Retinal pigment epithelial cell (primary cell): ENCODE data around the gene BRWD1.
"Not testable (repeated sequence)": the region's sequence is repeated elsewhere in the genome, so short reads cannot be mapped to it uniquely, and the experiment has no call there.

Experiments
- DNase-seq: peaks from one replicate; pipeline ENCODE4 v3.0.0-alpha.2; 2010; ENCODE audit warnings: low read depth
- H3K4me3 ChIP-seq: 2 replicates; pipeline ENCODE4 v1.5.1; 2011; ENCODE audit warnings: mild to moderate bottlenecking, low read length, control low read depth, moderate library complexity
- CTCF ChIP-seq: conservative IDR thresholded peaks from 2 replicates; pipeline ENCODE4 v1.5.1; 2011; ENCODE audit warnings: low read depth, low read length, control low read depth, inconsistent platforms

The BRWD1 gene

GRCh38 chr21:39161064-39161463, 152.4 kb downstream of the BRWD1 start:
- no peak overlapping the region for H3K4me3 ChIP-seq
- TF ChIP-seq CTCF: no peak
- DNase-seq: no peak

DNA sequence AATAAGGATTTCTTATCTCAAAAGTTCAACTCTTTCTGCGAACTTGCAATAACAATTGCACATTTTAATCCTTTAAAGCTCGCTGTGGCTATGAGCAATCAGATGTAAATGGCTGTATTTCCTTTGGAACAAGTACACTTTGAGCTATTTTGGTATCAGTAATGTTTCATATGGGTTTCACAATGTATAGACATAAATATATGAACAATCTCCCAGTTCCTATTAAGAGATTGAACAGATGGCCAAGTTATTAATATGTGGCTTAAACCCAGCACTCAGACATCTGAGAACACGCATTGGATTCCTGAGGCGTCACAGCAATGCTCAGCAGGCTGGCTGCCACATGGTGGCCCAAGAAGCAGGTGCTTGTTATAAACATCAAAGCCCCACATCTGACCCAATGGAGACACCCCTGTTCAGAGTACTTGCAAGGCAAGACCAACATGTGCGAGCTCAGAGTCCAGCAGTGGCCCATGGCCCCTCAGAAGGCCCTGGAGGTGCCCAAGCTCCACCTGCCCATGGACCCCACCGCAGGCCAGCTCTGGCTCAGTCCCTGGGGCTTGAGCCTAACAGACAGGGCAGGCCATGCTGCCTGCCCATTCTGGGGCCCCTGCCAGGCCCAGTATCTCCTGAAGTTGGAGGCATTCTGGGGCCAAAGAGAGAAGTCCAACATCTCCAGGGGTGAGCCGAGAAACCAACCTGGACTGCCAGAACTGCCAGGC, 153.9 kb downstream of the BRWD1 start:
- peak; percentile 5 for TF ChIP-seq CTCF
- DNase-seq: peak; percentile 68
- no peak overlapping the region for H3K4me3 ChIP-seq

DNA sequence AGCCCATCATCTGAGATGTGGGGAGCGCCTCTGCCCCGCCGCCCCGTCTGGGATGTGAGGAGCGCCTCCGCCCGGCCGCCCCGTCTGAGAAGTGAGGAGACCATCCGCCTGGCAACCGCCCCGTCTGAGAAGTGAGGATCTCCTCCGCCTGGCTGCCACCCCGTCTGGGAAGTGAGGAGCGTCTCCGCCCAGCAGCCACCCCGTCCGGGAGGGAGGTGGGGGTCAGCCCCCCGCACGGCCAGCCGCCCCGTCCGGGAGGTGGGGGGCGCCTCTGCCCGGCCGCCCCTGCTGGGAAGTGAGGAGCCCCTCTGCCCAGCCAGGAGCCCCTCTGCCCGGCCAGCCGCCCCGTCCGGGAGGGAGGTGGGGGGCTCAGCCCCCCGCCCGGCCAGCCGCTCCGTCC, 156.2 kb downstream of the BRWD1 start:
- DNase-seq, H3K4me3 ChIP-seq: not testable (repeated sequence)

GRCh38 chr21:39156024-39156423, 157.4 kb downstream of the BRWD1 start:
- no peak overlapping the region for H3K4me3 ChIP-seq
- DNase-seq: no peak
- no peak for TF ChIP-seq CTCF

DNA sequence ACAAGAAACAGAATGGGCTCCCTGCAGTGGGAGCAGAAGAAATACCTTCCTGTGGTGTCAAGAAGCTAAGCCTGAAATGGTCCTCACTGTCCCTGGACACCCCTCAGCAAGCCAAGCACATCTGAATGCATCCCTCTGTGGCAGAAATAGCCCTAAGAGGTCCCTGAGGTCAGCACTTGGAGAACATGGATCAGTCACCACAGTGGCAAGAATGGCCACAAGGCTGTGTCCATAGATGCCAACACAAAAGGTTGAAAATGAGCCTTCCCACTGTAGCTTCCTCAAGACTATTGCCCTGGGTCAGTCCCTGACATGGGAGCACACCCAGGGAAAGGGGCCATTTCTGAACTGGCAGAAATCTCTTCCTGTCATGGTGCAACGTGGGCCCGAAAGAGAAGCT, 157.9 kb downstream of the BRWD1 start:
- no peak for TF ChIP-seq CTCF
- no peak for DNase-seq
- no peak overlapping the region for H3K4me3 ChIP-seq

DNA sequence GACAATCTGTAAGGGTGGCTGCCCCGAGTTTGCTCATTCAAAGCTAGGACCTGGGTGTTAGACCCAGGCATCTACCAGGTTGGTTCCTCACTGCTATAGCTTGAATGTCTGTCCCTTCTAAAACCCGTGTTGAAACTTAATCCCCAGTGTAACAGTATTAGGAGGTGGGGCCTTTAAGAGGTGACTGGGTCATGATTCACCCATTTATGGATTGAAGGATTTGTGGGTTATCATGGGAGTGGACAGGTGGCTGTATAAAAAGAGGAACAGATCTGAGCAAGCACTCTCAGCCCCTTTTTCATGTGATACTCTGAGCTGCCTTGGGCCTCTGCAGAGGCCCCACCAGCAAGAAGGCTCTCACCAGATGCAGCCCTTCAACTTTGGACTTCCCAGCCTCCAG, 159.6 kb downstream of the BRWD1 start:
- no peak overlapping the region for H3K4me3 ChIP-seq
- TF ChIP-seq CTCF: no peak
- DNase-seq: no peak

DNA sequence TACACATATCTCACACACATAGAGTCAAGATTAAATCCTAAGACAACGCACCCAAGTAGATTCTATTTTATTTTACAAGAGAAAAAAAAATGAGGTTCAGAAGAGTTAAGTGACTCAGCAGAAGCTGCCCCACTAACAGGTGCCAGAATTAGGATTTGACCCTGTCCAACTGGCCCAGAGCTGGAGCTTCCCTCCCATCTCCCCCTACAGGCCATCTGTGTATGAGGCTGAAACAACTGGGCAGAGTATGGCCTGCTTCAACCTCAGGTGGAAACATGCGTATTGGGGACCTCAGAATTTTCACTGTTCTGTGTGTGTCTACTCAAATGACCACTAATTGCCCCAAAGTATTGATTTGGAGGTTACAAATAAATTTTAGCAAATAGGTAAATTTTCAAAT, 160.1 kb downstream of the BRWD1 start:
- no peak overlapping the region for H3K4me3 ChIP-seq
- TF ChIP-seq CTCF: peak; percentile 65
- DNase-seq: no peak
